Stimulated activated CD8-positive, alpha-beta memory T cell treated with anti-CD3 and anti-CD28 coated beads, Interleukin-15, amount 100 ng/mL, for 48 hours (primary cell): Measurements from ENCODE around the gene HMCN1.
"Not testable (repeated sequence)": the region's sequence is repeated elsewhere in the genome, so short reads cannot be mapped to it uniquely, and the experiment has no call there.

Experiments used
- DNase-seq, 2 donors: peaks; one replicate each; pipeline ENCODE4 v3.0.0-alpha.2; 2020; ENCODE audit warnings: low read depth in 2 of 2

The HMCN1 gene

DNA sequence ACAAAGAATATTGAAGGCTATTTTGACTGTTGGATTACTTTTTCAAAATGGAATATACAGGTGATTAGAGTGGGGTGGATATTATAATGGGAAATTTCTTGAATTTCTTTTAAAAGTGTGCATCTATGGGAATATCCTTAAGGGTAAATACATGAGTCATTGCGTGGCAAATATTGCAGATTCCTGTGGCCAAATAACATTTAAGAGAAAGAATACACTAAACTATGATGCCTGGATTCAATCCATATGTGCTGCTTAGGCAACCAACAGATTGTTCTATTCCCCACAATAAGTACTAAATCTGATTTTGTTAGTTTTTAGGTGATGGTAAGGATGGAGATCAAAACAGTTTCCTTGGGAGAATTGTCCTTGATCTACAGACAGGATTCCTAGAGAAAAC, 119.5 kb downstream of the HMCN1 start:
- no peak for DNase-seq

DNA sequence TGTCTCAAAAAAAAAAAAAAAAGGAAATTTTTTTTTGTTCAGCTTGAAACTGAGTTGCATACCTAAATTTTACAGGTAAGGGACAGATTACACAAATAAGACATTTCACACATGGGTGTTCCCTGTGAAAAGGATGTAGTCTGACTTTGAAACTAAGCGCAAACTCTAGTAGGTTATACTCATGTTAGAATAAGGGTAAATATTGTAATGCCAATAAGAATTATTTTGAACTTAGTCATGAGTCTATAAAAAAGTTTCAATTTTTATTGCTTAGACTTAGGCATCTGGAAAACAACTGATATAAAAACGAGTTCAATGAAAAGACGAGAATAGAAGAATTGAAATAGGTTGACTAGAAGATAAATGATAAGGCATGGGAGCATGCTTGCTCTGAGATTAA, 122.3 kb downstream of the HMCN1 start:
- DNase-seq = no peak

DNA sequence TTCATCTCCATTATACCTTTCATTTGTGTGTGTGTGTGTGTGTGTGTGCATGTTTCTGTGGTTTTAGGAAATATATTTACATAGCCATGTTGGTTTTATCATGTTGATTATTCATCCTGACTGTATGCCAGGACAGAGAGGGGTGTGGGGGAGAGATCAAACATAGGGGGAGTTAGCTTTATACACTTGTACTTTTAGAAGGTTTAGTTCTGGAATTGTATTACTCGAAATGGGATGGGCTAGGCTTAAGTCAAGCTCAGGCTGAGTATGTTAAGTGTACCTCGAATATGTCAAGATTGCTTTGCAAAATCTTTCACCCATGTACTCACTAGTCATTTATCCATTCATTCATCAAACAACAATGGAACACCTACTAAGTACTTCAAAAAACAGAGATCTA, 123.3 kb downstream of the HMCN1 start:
- no peak for DNase-seq

DNA sequence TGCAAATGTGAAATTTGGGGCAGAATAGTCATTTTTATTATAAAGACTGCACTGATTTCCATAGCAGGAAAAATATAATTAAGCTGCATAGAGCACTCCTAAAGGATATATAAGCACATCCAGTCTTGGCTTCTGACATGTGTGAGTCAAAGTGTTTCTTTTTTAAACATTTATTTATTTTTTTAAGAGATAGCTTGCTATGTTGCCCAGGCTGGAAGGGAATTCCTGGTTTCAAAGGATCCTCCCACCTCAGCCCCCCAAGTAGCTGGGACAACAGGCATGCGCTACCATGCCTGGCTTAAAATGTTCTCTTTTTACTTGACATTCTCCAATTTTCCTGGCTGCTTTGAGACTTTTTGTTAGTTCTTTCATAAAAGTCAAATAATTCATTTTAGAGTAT, 126.1 kb downstream of the HMCN1 start:
- DNase-seq = no peak

DNA sequence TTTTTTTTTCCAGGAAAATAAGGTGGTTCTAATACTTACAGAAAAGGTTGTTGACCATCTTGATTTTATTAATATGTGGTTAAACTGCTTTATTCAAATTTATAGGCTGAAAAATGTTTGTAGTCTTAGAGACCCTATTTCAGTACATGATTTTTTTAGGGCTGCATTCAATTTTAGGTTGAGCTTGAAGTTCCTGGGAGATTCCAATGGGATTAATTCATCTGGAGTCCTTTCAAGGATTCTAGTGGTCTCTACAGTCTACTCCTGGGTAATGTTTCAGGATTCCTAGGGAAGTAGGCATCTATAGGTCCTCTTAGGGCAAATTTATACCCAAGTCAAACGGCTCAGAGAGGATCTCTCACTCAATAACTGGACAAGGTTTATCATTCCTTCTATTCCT, 126.7 kb downstream of the HMCN1 start:
- no peak for DNase-seq

DNA sequence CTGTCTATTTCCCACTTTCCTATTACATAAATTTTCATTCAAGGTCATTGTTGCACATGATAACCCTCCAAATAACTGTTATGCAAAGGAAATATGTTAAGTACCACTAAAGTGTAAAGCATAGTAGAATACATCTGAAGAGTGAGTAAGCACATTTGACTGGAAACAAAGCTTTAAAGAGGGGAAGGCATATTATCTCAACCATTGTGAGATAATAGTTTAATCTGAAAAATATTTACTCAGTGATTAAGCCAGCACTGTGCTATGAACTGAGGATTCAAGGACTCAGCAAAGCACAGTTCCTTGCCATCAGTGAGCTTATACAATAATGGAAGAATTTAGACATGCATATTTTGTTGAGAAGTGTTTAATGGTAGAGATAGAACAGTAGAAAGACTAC, 127.4 kb downstream of the HMCN1 start:
- DNase-seq = no peak

DNA sequence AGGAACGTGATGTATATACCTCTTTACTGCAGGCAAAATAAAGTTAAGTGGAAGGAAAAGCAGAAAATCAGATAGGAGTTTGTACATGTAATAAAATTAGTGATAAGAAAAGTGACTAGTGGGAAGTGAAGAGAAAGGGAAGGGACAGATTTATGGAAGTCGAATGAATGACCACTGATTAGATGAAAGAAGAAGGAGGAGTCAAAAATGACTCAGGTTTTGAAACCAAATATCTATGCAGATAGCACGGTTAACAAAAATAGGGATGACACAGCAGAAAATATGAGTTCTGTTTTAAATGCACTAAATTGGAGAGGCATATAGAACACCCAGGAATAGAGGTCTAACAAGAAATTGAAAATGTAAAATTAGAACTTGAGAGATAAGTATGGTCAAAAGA, 128.0 kb downstream of the HMCN1 start:
- no peak for DNase-seq

DNA sequence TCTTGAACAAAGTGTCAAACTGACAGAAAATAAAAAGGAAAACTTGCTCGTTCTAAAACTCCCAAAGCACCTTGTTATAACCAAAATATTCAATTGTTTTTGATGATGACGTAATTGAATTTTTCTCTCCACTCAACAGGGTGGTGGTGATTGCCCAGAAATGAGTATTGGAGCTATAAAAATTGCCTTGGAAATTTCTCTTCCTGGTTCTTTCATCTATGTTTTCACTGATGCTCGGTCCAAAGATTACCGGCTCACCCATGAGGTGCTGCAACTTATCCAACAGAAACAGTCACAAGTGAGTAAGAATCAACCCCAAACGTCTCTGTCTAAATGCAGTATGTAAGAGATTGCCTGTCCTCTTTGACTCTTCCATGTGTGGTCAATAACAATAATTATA, 130.1 kb downstream of the HMCN1 start:
- DNase-seq = no peak

DNA sequence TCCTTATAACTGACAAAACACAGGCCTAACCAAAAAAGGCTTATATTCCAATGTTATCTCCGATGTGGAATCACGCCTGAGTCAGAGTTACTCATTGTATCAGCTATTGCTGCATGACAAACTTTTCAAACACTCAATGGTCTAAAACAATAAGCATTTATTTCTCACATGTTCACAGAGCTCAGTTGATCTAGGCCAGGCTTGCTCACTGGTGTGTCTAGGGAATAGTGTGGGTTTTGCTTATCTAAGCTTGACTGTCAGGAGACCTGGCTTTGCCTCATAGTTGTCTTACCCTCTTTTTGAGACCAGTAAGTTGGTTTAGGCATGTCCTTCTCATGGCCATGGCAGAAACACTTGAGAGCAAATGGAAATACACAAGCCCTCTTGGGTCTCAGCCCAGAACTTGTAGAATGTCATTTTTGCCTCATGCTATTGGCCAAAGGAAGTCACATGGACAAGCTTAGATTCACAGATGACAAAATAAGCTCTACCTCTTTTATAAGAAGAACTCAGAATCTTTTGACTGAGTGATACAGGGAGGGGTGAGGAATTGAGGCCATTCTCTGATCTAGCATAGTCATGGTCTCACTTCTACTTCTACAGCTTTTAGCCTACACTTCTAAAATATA, 130.8 kb downstream of the HMCN1 start:
- no peak for DNase-seq

DNA sequence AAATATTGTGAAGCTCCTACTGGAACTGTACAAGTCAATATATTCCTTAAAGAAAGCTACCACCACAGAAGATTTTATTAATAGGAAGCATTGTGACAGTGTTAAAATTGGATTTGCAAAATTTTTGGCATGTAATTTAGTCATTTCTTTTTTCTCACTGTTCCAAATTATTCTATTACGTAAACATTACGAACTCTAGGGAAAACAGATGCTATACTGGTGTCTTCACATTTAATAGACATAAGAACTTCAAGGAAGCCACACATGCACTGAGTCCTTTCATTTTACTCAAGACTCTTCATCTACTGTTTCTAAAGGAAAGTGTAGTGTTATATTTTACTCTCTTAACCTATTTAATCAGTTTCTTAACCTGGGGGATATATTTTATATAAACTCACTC, 135.4 kb downstream of the HMCN1 start:
- DNase-seq = no peak

DNA sequence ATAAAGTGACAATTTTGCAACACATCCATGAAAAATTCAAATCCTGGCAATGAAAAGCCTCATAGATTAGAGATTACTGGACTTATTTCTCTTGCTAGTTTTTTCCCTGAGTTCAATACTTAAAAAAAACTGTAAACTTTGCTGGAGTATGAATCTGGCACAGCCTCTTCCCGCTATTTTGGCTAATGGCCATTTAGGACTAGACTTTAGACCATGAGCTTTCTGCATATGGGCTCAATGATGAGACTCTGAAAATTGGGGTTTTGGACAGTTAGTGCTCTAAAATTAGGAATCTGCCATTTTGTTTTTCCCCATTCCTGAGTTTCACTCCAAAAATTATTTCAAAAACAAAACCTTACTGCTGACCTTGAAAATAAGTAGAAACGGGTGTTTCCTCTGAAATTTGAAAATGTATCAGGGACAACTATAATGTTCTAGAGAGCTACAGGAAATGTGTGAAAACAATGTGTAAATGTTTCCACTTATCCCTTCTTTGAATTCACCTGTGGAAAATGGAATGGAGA, 137.5 kb downstream of the HMCN1 start:
- DNase-seq = no peak

DNA sequence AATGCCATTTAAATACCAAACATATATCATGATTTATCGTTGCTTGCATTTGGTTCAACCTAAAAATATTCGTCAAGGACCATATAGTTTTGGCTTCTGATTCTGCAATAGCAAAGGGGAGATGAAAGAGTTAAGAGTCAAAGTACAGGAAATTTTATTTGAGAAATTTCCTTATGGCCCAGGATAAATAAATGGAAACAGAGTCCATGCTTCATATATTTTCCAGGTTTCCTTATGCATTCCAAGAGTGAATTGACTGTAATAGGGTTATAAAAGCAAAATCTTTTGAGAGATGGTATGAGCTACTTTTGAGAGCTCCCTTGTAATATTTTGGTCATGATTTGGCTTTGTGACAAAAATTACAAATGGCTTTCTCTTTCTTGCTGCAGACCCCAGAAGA, 140.1 kb downstream of the HMCN1 start:
- DNase-seq = no peak

DNA sequence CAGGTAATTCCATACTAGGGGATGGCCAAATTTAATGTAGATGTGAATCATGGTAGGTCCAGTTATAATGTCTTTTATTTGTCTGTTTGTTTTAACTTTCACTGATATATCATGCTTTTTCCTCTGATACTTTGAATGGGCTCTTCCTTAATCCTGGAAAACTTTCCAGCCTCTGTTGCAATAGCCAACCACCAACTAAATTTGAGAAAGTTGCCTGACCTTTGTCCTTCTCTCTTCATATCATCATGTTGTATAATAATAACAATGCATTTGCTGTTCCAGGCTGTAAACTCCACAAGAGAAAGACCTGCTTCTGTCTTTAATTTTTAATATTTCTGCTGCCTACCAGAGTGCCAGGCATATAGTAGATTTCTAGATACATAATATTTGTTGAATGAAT, 146.1 kb downstream of the HMCN1 start:
- DNase-seq = no peak

DNA sequence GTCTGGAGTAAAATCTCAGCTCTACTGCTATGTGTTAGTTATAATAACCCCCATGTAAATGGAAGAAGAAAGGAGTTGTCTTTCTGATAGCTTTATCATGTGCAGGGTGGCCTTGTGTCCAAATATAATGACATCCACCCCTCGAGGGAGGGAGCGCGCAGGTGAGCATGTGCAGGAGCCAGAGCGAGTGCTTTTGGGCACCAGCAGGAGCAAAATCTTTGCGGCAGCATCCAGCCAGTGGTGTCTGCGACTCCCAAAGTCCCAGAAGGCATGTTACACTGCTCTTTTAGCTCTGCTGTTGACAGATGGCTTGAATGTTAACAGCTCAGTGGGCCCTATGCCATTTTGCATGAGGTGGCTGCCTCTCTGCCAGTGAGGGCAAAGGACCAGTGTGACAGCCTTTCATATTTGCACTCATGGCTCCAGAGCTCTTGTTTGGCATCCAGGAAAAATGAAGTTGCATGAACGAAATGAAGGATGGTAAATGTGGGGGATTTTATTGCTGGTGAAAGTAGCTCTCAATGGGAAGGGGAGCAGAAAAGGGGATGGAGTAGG, 146.7 kb downstream of the HMCN1 start:
- no peak for DNase-seq

DNA sequence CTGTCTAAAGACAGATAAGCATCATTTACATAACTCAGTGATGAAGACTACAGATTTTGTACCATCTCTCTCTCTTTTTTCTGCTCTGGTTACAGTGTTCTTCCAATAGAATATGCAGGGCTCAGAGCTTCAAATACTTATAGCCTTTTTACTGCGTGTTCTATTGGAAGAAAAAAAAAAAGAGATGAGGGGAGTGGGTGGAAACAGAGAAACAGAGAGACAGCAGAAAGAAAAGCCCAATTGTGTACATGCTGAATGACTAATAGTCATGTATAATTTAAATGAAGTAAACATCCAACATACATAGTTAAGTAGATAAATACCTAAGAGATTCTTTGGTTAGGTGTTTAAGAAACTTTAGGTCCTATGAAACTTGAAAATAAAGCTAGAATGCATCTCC, 151.9 kb downstream of the HMCN1 start:
- DNase-seq = no peak

DNA sequence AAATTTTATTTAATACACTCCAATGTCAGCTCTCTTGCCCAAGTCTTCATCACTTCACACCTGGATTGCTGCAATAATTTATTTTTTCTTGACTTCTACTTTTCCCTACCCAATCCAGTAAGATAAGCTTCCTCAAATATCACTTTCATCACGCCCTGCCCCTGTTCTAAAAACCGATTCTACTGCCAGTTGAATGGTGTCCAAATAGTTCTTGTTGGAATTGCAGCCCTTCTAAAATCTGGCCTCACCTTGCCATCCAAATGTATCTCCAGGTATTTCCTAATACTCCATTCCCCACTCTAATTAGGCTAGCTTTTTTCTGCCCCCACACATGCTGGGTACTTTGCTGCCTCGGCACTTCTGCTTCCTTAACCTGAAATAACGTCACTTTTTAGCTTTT, 152.5 kb downstream of the HMCN1 start:
- no peak for DNase-seq

DNA sequence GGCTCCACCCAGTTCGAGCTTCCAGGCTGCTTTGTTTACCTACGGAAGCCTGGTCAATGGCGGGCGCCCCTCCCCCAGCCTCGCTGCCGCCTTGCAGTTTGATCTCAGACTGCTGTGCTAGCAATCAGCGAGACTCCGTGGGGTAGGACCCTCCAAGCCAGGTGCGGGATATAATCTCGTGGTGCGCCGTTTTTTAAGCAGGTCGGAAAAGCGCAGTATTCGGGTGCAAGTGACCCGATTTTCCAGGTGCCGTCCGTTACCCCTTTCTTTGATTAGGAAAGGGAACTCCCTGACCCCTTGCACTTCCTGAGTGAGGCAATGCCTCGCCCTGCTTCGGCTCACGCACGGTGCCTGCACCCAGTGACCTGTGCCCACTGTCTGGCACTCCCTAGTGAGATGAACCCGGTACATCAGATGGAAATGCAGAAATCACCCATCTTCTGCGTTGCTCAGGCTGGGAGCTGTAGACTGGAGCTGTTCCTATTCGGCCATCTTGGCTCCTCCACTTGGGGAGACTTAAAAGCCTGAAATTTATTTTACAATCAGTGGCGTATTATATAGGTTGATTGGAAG, 158.7 kb downstream of the HMCN1 start:
- not testable (repeated sequence) for DNase-seq

DNA sequence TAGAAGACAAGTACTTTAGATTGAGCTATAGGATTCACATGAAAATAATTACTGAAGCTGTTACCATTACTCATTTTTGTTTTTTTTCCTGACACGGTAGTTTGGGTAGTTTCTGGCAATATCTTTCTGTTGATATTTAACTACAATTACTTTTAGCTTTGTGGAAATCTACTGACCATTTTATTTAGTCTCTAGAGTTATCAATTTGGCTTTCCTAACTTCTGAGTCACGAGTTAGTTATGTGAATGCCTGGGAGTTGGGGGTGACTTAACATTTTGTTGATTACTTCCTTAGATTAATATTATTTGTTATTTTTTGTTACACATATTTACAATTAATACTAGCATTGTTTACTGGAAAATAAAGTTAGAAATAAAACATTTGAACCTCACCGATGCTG, 160.6 kb downstream of the HMCN1 start:
- DNase-seq = no peak

DNA sequence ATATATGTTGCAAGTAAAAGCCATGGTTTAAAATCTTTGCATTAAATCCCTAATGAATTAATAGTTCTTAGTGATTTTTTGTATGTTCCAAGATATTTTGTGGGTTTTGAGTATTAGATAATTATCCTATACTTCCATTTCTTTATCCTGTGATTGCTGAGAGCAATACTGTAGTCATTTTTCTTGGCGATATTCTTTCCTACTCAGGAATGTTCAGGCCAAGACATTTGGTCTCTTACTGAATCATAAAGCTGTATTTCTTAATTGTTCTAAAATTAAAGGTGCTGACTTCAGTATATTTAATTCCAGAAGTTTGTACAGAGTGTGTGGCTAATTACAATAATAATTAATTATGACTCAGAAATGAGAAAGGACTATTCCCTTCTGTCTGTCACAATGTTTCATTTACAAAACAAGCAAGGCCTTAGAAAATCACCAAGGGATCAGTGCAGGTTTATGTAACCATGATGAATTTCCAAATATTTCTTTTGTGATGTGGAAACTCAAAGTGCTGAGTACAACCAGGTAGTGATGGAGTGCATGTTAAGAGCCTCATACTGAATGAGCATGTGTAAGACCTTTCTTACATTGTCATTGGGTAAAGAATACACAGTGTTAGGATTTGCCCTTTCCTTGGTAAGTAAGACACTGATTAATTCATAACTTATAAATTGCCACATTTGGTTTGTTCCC, 161.2 kb downstream of the HMCN1 start:
- no peak for DNase-seq

DNA sequence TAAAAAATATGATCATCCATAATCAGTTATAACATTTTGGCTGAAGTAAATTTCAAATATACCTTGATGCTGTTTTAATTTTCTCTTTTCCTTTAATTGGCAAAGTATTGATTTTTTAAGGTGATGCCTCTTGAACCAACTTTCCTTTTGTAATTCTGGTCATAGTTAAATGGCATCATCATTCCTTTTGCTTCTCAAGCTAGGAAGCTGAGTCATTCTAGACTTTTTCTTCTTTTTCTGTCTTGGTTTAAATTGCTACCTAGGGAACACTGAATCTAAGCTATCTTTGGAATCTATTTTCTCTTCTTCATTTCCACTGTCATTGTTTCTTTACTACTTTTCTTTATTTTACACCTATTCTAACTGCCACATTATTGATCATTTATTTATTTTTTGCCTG, 162.7 kb downstream of the HMCN1 start:
- DNase-seq = no peak

DNA sequence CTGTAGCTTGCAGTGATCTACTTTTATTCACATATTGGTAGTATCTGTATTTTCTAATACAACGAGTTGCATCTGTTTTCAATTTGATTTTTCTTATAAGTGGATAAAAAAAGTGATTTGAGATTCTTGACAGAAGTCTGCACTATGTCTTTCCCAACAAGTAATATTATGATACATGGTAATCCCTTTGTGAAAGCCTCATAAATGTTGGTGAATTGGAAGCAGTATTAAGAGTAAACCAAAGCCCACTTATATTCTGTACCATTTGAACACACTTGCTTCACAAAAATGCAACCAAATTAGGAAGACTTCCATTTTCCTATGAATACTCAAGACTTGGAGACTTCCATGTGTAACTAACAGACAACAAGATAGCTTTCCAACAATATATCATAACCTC, 172.0 kb downstream of the HMCN1 start:
- no peak for DNase-seq

DNA sequence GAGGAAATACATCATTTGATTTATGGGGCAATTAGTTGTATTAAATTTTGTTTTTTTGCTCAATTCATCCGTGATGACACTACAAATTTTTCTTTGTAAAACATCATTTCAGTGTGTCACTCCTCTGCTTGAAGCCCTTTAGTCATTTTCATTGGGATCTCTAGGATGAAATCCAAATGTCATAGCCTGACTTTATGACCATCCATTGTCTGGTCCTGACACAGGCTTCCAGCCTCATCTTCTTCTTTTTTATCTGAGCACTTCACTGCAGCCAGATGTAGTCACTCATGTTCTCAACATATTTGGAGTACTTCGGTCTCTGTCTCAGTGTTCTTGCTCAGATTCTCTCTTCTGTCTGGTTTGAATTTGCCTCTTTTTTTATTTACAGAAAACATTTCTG, 173.1 kb downstream of the HMCN1 start:
- DNase-seq = no peak

DNA sequence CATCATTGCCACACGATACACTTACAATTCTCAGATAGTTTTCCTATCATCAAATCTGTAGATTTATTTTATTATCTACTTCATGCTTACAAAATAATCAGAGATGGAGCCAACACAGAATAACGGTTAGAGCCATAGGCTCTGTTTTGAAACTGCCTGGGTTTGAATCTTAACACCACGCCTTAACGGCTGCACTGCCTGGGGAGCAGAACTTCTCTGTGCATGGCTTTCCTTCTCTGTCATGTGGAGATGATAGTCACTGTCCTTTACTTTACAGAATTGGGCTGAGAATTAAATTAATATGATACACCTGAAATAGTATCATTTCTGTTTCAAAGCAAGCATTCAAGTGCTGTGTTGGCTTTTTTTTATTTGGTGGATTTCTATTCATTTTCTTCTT, 177.8 kb downstream of the HMCN1 start:
- no peak for DNase-seq
